WTC11 (cell line): Measurements from ENCODE around the gene TLE3.

Experiments used
- CREB1 ChIP-seq: sonication (generic); formaldehyde crosslinking; IDR thresholded peaks from 2 replicates; pipeline ENCODE4 v1.8.0; 2023; ENCODE audit warnings: mild to moderate bottlenecking, missing genetic modification reagents
- CTCF ChIP-seq: fragments of 200-600 bp; IDR thresholded peaks from 2 replicates; pipeline ENCODE4 v1.8.0; 2022; ENCODE audit warnings: antibody characterized with exemption
- ELF4 ChIP-seq: sonication (generic); formaldehyde crosslinking; IDR thresholded peaks from 2 replicates; pipeline ENCODE4 v1.8.1; 2022; ENCODE audit warnings: low read depth, mild to moderate bottlenecking, moderate library complexity, missing genetic modification reagents
- FOXK1 ChIP-seq: sonication (generic); formaldehyde crosslinking; IDR thresholded peaks from 2 replicates; pipeline ENCODE4 v1.8.0; 2022; ENCODE audit warnings: mild to moderate bottlenecking, moderate library complexity, missing genetic modification reagents
- MLX ChIP-seq: sonication (generic); formaldehyde crosslinking; IDR thresholded peaks from 2 replicates; pipeline ENCODE4 v1.8.1; 2023; ENCODE audit warnings: mild to moderate bottlenecking, missing genetic modification reagents, moderate library complexity
- NFE2L1 ChIP-seq: sonication (generic); formaldehyde crosslinking; IDR thresholded peaks from 2 replicates; pipeline ENCODE4 v1.8.1; 2023; ENCODE audit warnings: missing genetic modification reagents
- RORB ChIP-seq: fragments of 250-450 bp; sonication (Bioruptor Pico); IDR thresholded peaks from 2 replicates; pipeline ENCODE4 v1.9.0; 2021; ENCODE audit warnings: mild to moderate bottlenecking
- TP53 ChIP-seq: sonication (generic); formaldehyde crosslinking; IDR thresholded peaks from 2 replicates; pipeline ENCODE4 v1.8.1; 2023; ENCODE audit warnings: mild to moderate bottlenecking, missing genetic modification reagents
- ZNF232 ChIP-seq: sonication (generic); formaldehyde crosslinking; IDR thresholded peaks from 2 replicates; pipeline ENCODE4 v1.8.0; 2022; ENCODE audit warnings: mild to moderate bottlenecking, missing genetic modification reagents
- ZNF416 ChIP-seq: fragments of 250-450 bp; sonication (Bioruptor Pico); IDR thresholded peaks from 2 replicates; pipeline ENCODE4 v1.9.0; 2021; ENCODE audit warnings: mild to moderate bottlenecking, inconsistent platforms
- TF ChIP-seq, protein P1 (sequence below): sonication (generic); formaldehyde crosslinking; IDR thresholded peaks from 2 replicates; pipeline ENCODE4 v1.8.1; 2022; ENCODE audit warnings: low read depth, mild to moderate bottlenecking, moderate library complexity, missing genetic modification reagents, borderline replicate concordance
- TF ChIP-seq, protein P2 (sequence below): sonication (generic); formaldehyde crosslinking; IDR thresholded peaks from 2 replicates; pipeline ENCODE4 v1.8.0; 2022; ENCODE audit warnings: missing genetic modification reagents

- TF ChIP-seq CREB1 (CRISPR knock-in tag) (no peak), CTCF (no peak), TP53 (CRISPR knock-in tag) (no peak), RORB (CRISPR knock-in tag) (no peak), ZNF232 (CRISPR knock-in tag) (no peak), NFE2L1 (CRISPR knock-in tag) (no peak), FOXK1 (CRISPR knock-in tag) (no peak), ZNF416 (CRISPR knock-in tag) (no peak), MLX (CRISPR knock-in tag) (no peak), ELF4 (CRISPR knock-in tag) (no peak)
- TF ChIP-seq, protein P1, sequence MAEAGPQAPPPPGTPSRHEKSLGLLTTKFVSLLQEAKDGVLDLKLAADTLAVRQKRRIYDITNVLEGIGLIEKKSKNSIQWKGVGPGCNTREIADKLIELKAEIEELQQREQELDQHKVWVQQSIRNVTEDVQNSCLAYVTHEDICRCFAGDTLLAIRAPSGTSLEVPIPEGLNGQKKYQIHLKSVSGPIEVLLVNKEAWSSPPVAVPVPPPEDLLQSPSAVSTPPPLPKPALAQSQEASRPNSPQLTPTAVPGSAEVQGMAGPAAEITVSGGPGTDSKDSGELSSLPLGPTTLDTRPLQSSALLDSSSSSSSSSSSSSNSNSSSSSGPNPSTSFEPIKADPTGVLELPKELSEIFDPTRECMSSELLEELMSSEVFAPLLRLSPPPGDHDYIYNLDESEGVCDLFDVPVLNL (CRISPR knock-in tag), result no peak
- TF ChIP-seq, protein P2, sequence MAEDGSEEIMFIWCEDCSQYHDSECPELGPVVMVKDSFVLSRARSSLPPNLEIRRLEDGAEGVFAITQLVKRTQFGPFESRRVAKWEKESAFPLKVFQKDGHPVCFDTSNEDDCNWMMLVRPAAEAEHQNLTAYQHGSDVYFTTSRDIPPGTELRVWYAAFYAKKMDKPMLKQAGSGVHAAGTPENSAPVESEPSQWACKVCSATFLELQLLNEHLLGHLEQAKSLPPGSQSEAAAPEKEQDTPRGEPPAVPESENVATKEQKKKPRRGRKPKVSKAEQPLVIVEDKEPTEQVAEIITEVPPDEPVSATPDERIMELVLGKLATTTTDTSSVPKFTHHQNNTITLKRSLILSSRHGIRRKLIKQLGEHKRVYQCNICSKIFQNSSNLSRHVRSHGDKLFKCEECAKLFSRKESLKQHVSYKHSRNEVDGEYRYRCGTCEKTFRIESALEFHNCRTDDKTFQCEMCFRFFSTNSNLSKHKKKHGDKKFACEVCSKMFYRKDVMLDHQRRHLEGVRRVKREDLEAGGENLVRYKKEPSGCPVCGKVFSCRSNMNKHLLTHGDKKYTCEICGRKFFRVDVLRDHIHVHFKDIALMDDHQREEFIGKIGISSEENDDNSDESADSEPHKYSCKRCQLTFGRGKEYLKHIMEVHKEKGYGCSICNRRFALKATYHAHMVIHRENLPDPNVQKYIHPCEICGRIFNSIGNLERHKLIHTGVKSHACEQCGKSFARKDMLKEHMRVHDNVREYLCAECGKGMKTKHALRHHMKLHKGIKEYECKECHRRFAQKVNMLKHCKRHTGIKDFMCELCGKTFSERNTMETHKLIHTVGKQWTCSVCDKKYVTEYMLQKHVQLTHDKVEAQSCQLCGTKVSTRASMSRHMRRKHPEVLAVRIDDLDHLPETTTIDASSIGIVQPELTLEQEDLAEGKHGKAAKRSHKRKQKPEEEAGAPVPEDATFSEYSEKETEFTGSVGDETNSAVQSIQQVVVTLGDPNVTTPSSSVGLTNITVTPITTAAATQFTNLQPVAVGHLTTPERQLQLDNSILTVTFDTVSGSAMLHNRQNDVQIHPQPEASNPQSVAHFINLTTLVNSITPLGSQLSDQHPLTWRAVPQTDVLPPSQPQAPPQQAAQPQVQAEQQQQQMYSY, result no peak
Measured at GRCh38 chr15:70067681-70068080, 30.0 kb downstream of the TLE3 start.
